Endothelial cell of umbilical vein (primary cell): ENCODE data around the gene NEUROG1. TPM values are rescaled to one million over a fixed set of nuclear protein-coding genes. Genes with fewer than 3 reads are reported as not detected.

Experiments used
- BruUV-seq: library from RNA; stranded (reverse); fragments of 400-500 nt; replicated peaks from 2 replicates; lab custom pipeline; 2021; lab: Mats Ljungman, UMichigan
- CTCF ChIA-PET: fragments of 300-600, 350-600 bp; sonication (Branson Sonifier 250); formaldehyde crosslinking; loops from one replicate; lab custom pipeline; 2021; ENCODE audit warnings: antibody characterized with exemption, inconsistent platforms; lab: Charles Lee
- POLR2A ChIA-PET: fragments of 300-600, 350-600 bp; sonication (Branson Sonifier 250); formaldehyde crosslinking; loops from one replicate; lab custom pipeline; 2021; ENCODE audit warnings: antibody characterized with exemption, inconsistent platforms; lab: Charles Lee
- DNase-seq: peaks from one replicate; pipeline ENCODE4 v3.0.0-alpha.2; 2011; ENCODE audit warnings: low read depth, low spot score
- FAIRE-seq: peaks from 2 replicates; lab custom pipeline; 2011; peaks lifted over from hg19 to GRCh38; lab: Jason Lieb, UNC
- H2AFZ ChIP-seq: 2 replicates; pipeline ENCODE4 v1.6.0; 2012; ENCODE audit warnings: low read depth, low read length, control low read depth, inconsistent platforms
- H3K27ac ChIP-seq: 2 replicates; pipeline ENCODE4 v1.5.1; 2011; ENCODE audit warnings: low read depth, mild to moderate bottlenecking, control low read depth, low read length, moderate library complexity; ENCODE audit not compliant: insufficient read depth
- H3K27me3 ChIP-seq, 2 experiments: 2 replicates each; pipeline versions ENCODE4 v1.6.0 to v1.6.1; 2011; ENCODE audit warnings: low read length in 2 of 2, mixed read lengths in 1 of 2; ENCODE audit not compliant: control insufficient read depth in 2 of 2, insufficient read depth in 2 of 2
- H3K36me3 ChIP-seq, 2 experiments: 2 replicates in 1 of 2; 3 replicates in 1 of 2; pipeline ENCODE4 v1.5.1; 2011; ENCODE audit warnings: low read length in 2 of 2, mild to moderate bottlenecking in 1 of 2, moderate library complexity in 1 of 2; ENCODE audit not compliant: control insufficient read depth in 2 of 2, insufficient read depth in 2 of 2; ENCODE audit errors: extremely low read depth in 1 of 2
- H3K4me1 ChIP-seq: 3 replicates; pipeline ENCODE4 v1.5.1; 2011; ENCODE audit warnings: mild to moderate bottlenecking, low read length; ENCODE audit not compliant: control insufficient read depth, insufficient read depth; ENCODE audit errors: extremely low read depth
- H3K4me2 ChIP-seq: 2 replicates; pipeline ENCODE4 v1.6.1; 2011; ENCODE audit warnings: low read length, control low read depth, mixed read lengths; ENCODE audit not compliant: insufficient read depth
- H3K4me3 ChIP-seq, 3 experiments: fragments of 200-600 bp in 1 of 3; sonication (generic), shearing (Covaris generic) in 1 of 3; replicated peaks in 1 of 3; 2 replicates each; pipeline ENCODE4 v1.5.1; 2011 to 2016; ENCODE audit warnings: control low read depth in 3 of 3, low read length in 3 of 3, mild to moderate bottlenecking in 2 of 3, inconsistent platforms in 1 of 3, low read depth in 1 of 3, moderate library complexity in 1 of 3; ENCODE audit not compliant: insufficient read depth in 1 of 3
- H3K79me2 ChIP-seq: 2 replicates; pipeline ENCODE4 v1.6.0; 2012; ENCODE audit warnings: low read length, inconsistent platforms; ENCODE audit not compliant: control insufficient read depth, insufficient read depth
- H3K9ac ChIP-seq: replicated peaks from 2 replicates; pipeline ENCODE3; 2011; ENCODE audit warnings: low read length, control low read depth; ENCODE audit not compliant: insufficient read depth; ENCODE audit errors: extremely low read depth
- H3K9me1 ChIP-seq: replicated peaks from 3 replicates; pipeline ENCODE4 v1.6.0; 2011; ENCODE audit warnings: mild to moderate bottlenecking, low read length; ENCODE audit not compliant: control insufficient read depth, insufficient read depth; ENCODE audit errors: extremely low read depth
- H3K9me3 ChIP-seq: replicated peaks from 2 replicates; pipeline ENCODE4 v1.5.1; 2012; ENCODE audit warnings: low read length, inconsistent platforms; ENCODE audit not compliant: control insufficient read depth, insufficient read depth
- H4K20me1 ChIP-seq: replicated peaks from 2 replicates; pipeline ENCODE3; 2011; ENCODE audit warnings: mild to moderate bottlenecking, low read length; ENCODE audit not compliant: control insufficient read depth, insufficient read depth; ENCODE audit errors: extremely low read depth
- EZH2 ChIP-seq: IDR thresholded peaks from 2 replicates; pipeline ENCODE4 v1.6.1; 2012; ENCODE audit warnings: borderline replicate concordance, low read depth, mild to moderate bottlenecking, moderate library complexity, low read length, inconsistent platforms; ENCODE audit not compliant: severe bottlenecking
- GATA2 ChIP-seq: IDR thresholded peaks from 2 replicates; pipeline ENCODE4 v1.7.0; 2011; ENCODE audit warnings: low read depth, mild to moderate bottlenecking, moderate library complexity, mixed read lengths, low read length; ENCODE audit not compliant: insufficient read length, insufficient read depth
- POLR2A ChIP-seq: IDR thresholded peaks from 2 replicates; pipeline ENCODE4 v1.6.1; 2012; ENCODE audit warnings: low read depth, mild to moderate bottlenecking, control low read depth, low read length
- POLR2AphosphoS5 ChIP-seq: IDR thresholded peaks from 2 replicates; pipeline ENCODE4 v1.6.1; 2012; ENCODE audit warnings: low read depth, mild to moderate bottlenecking, control low read depth, low read length, moderate library complexity; ENCODE audit not compliant: insufficient read depth
- dilution Hi-C: fragments of 300-500 bp; cut with MboI; formaldehyde crosslinking; loops from one replicate; pipeline ENCODE4 v1.15.0; 2019; ENCODE audit warnings: low sequenced_read_pairs; ENCODE audit not compliant: extremely low pct_ligation_motif_present
- intact Hi-C: fragments of 100-400 bp; cut with micrococcal nuclease; formaldehyde crosslinking; loops from one replicate; pipeline ENCODE4 v1.10.0; 2022
- polyA plus RNA-seq, 4 experiments: library from polyadenylated mRNA; depleted of rRNA in 3 of 4; stranded (reverse) in 3 of 4; unstranded in 1 of 4; fragments of >200 nt; gene quantifications; 2 replicates each; pipeline versions ENCODE4 v1.2.1 to v1.2.3, GENCODE V29; 2011 to 2012; ENCODE audit warnings: missing spikeins in 1 of 4
- total RNA-seq: library from RNA; stranded (reverse); gene quantifications from 2 replicates; pipeline ENCODE4 v1.2.3, GENCODE V29; 2021
- TF ChIP-seq, protein P1 (sequence below), 2 donors: IDR thresholded peaks; 1 replicate in 1 of 2; 2 replicates in 1 of 2; pipeline ENCODE4 v1.5.1; 2011; ENCODE audit warnings: low read length in 2 of 2, mild to moderate bottlenecking in 2 of 2, moderate library complexity in 2 of 2, control low read depth in 1 of 2, inconsistent platforms in 1 of 2, low read depth in 1 of 2; ENCODE audit not compliant: insufficient read depth in 1 of 2; ENCODE audit errors: extremely low read depth in 1 of 2
- TF ChIP-seq, protein P2 (sequence below): IDR thresholded peaks from 2 replicates; pipeline ENCODE4 v1.6.1; 2011; ENCODE audit not compliant: insufficient read depth, insufficient read length

NEUROG1 gene
- total and polyA plus RNA-seq, 2 donors (not counting 3 experiments of a cell fraction or from before 2014, with no cell fraction given), result not detected

DNA sequence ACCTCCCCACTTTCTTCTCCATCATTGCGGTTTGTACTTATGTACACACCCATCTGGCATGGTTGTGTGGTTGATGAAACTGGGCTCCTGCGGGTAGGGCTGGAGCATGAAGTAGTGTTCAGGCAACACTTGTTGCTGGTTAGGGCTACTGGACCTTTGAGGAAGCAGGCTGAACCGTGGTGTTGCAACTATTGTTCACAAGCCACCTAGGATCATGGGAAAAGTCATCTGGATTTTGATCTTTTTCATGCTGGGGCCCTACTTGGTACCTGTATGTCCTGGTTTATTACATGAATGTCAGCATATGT, 43.5 kb downstream of the NEUROG1 start:
- no peaks in the 10 kb centered on the region for H3K79me2 ChIP-seq
- FAIRE-seq (no peak), DNase-seq (no peak)
- H4K20me1 ChIP-seq, result no peaks in the 10 kb centered on the region
- H2AFZ ChIP-seq, result no peak overlapping the region
- dilution Hi-C loops, result no loop called here
- no peak overlapping the region for H3K4me2 ChIP-seq
- intact Hi-C loops, result no loop called here
- ChIA-PET POLR2A (no interaction called here), CTCF (interaction anchor here (0.8 to 1.0 kb wide), 2 partner anchors 26 to 73 kb away, joined by 3 read pairs; no protein-coding TSS in a partner anchor)
- no TSS peak for BruUV-seq
- TF ChIP-seq, protein P1, sequence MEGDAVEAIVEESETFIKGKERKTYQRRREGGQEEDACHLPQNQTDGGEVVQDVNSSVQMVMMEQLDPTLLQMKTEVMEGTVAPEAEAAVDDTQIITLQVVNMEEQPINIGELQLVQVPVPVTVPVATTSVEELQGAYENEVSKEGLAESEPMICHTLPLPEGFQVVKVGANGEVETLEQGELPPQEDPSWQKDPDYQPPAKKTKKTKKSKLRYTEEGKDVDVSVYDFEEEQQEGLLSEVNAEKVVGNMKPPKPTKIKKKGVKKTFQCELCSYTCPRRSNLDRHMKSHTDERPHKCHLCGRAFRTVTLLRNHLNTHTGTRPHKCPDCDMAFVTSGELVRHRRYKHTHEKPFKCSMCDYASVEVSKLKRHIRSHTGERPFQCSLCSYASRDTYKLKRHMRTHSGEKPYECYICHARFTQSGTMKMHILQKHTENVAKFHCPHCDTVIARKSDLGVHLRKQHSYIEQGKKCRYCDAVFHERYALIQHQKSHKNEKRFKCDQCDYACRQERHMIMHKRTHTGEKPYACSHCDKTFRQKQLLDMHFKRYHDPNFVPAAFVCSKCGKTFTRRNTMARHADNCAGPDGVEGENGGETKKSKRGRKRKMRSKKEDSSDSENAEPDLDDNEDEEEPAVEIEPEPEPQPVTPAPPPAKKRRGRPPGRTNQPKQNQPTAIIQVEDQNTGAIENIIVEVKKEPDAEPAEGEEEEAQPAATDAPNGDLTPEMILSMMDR (IDR thresholded peaks at IDR 0.05; ENCODE audit: extremely low read depth in 1 of 2, insufficient read depth in 1 of 2, low read depth in 1 of 2, low read length in 2 of 2), result no peak
- TF ChIP-seq POLR2A (no peak), EZH2 (no peak), POLR2AphosphoS5 (no peak), GATA2 (no peak)
- TF ChIP-seq, protein P2, sequence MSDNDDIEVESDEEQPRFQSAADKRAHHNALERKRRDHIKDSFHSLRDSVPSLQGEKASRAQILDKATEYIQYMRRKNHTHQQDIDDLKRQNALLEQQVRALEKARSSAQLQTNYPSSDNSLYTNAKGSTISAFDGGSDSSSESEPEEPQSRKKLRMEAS, result no peak
- H3K36me3 ChIP-seq, result no peaks in the 10 kb centered on the region
- H3K9ac ChIP-seq, result no peak overlapping the region
- H3K27ac ChIP-seq, result no peak overlapping the region
- peaks cover 3% of the 10 kb centered on the region for H3K4me1 ChIP-seq
- no peak overlapping the region for H3K4me3 ChIP-seq
- H3K9me1 ChIP-seq, result no peaks in the 10 kb centered on the region
- H3K27me3 ChIP-seq, result peaks cover 53 to 69% of the 10 kb centered on the region in 2 experiments
- no peaks in the 10 kb centered on the region for H3K9me3 ChIP-seq
